Muscle of back (tissue), 11 donors: ENCODE results near the gene NFATC1. TPM values are rescaled to one million over a fixed set of nuclear protein-coding genes. Genes with fewer than 3 reads are reported as not detected.

ENCODE experiments used
- DNase-seq, 3 donors: peaks; one replicate each; pipeline versions ENCODE4 v3.0.0 to v3.0.0-alpha.2; 2013
- polyA plus RNA-seq, 10 donors: library from polyadenylated mRNA; unstranded; fragments of 120-200 nt; gene quantifications; one replicate each; pipeline ENCODE4 v1.2.1, GENCODE V29; 2013; ENCODE audit not compliant: insufficient read length in 10 of 10

The NFATC1 gene
- polyA plus RNA-seq, 10 donors = 10.5 to 19.4 (median 12.7) TPM

GRCh38 chr18:79571211-79572092 is 175.7 kb downstream of the NFATC1 start:
- no peak for DNase-seq

- DNase-seq = no peak
Observed at GRCh38 chr18:79572093-79572780, 176.5 kb downstream of the NFATC1 start.

GRCh38 chr18:79572848-79573451 is 177.2 kb downstream of the NFATC1 start:
- DNase-seq = no peak

GRCh38 chr18:79573921-79574491 is 178.3 kb downstream of the NFATC1 start:
- DNase-seq = no peak

- peak in 1 of 3 donors; percentile 62 for DNase-seq
Observed at GRCh38 chr18:79574938-79575525, 179.3 kb downstream of the NFATC1 start.

GRCh38 chr18:79575891-79576685 is 180.4 kb downstream of the NFATC1 start:
- DNase-seq = peak; percentile 64 to 88 (median 69)

GRCh38 chr18:79576686-79577351 is 181.1 kb downstream of the NFATC1 start:
- peak; percentile 47 to 85 (median 73) for DNase-seq

- DNase-seq = no peak
Observed at GRCh38 chr18:79577451-79578395, 182.0 kb downstream of the NFATC1 start.

- DNase-seq = no peak
Observed at GRCh38 chr18:79578396-79579260, 182.9 kb downstream of the NFATC1 start.
